RWPE1 (cell line): ENCODE measurements around the gene GLRX2.

Experiments
- CTCF ChIA-PET: fragments of 350-600 bp; sonication (Branson Sonifier 250); formaldehyde crosslinking; extraction: SDS; loops from one replicate; lab custom pipeline; 2021; lab: Yijun Ruan, JAX
- POLR2A ChIA-PET: fragments of 400-600 bp; formaldehyde crosslinking; extraction: SDS; loops from one replicate; lab custom pipeline; 2020; ENCODE audit warnings: antibody characterized with exemption; ENCODE audit not compliant: low non-redundant PET; lab: Yijun Ruan, JAX
- DNase-seq: peaks from one replicate; pipeline ENCODE4 v3.0.0; 2012; ENCODE audit warnings: low spot score
- H3K27ac ChIP-seq: fragments of 450-650 bp; 2 replicates; pipeline ENCODE4 v1.5.1; 2017
- CTCF ChIP-seq: fragments of 450-650 bp; conservative IDR thresholded peaks from 2 replicates; pipeline ENCODE4 v1.5.1; 2017; ENCODE audit warnings: low read depth, mild to moderate bottlenecking

GLRX2 gene

GRCh38 chr1:193077991-193078390, 27.2 kb downstream of the GLRX2 start:
- TF ChIP-seq CTCF = no peak
- no peak overlapping the region for H3K27ac ChIP-seq
- no peak for DNase-seq
- POLR2A ChIA-PET = no interaction called here
- CTCF ChIA-PET = no interaction called here

DNA sequence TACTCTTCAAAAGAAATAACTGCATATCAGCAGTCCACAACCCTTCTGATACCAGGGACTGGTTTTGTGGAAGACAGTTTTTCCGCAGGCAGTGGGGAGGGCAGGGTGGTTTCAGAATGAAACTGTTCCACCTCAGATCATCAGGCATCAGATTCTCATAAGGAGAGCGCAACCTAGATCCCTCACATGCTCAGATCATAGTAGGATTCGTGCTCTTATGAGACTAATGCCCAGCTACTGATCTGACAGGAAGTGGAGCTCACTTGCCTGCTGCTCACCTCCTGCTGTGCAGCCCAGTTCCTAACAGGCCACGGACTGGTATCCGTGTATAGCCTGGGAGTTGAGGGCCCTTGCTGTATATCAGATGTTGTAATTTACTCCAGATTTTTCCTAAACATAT, 34.3 kb downstream of the GLRX2 start:
- ChIA-PET POLR2A (no interaction called here), CTCF (interaction anchor here (0.6 kb wide), 1 partner anchor 10 kb away, joined by 6 read pairs; no protein-coding TSS in a partner anchor)
- no peak for TF ChIP-seq CTCF
- no peak overlapping the region for H3K27ac ChIP-seq
- no peak for DNase-seq

DNA sequence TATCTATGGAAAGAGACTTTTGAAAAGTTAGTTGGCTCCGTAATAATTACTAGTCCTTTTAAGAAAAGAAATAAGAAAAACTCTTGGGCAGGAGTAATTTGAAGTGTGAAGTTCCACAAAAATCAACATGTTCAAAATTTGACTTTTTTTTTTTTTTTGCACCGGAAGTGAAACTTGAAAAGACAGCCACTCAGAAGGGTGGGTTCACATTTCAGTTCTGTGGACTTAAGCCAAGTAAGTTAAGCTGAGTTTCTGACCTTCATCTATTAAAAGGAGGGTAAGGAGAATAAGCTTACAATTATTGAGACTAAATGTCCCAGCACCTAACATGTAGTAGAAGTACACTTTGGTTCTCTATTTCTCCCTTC, 34.8 kb downstream of the GLRX2 start:
- ChIA-PET POLR2A (no interaction called here), CTCF (interaction anchor here (0.6 to 0.8 kb wide), 4 partner anchors 10 to 261 kb away, joined by 3 to 6 read pairs (median 4); partner anchors contain the start of genes RO60 and UCHL5)
- H3K27ac ChIP-seq = no peak overlapping the region
- TF ChIP-seq CTCF = no peak
- DNase-seq = no peak

GRCh38 chr1:193069748-193070385, 35.3 kb downstream of the GLRX2 start:
- CTCF ChIA-PET = interaction anchor here (0.6 to 0.8 kb wide), 6 partner anchors 9 to 365 kb away, joined by 3 to 4 read pairs (median 3); partner anchors contain the start of genes RO60 and UCHL5
- peak; percentile 31 for DNase-seq
- POLR2A ChIA-PET = no interaction called here
- H3K27ac ChIP-seq = no peak overlapping the region
- TF ChIP-seq CTCF = no peak

DNA sequence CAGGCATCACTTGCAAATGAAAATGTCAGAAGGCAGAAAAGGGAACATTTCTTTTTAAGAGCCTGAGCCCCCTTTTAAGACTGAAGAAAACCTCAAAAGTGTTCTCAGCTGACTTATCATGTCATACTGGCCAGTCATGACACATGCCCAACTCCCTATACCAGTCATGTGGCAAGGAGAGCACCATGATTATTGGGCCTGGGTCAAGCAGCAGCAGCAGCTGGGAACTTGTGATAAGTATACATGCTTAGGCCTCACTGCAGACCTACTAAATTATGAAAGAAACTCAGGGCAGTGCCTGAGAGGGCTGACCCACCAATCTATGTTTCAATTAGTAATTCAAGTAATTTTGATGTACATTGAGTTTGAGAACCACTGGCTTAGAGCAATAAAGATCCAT, 37.2 kb downstream of the GLRX2 start:
- ChIA-PET CTCF (interaction anchor here (0.8 kb wide), 1 partner anchor 10 kb away, joined by 3 read pairs; no protein-coding TSS in a partner anchor), POLR2A (no interaction called here)
- H3K27ac ChIP-seq = no peak overlapping the region
- no peak for TF ChIP-seq CTCF
- DNase-seq = no peak

- ChIA-PET POLR2A (no interaction called here), CTCF (no interaction called here)
- DNase-seq = no peak
- TF ChIP-seq CTCF = no peak
- H3K27ac ChIP-seq = no peak overlapping the region
These were observed 38.6 kb downstream of the GLRX2 start for GRCh38 chr1:193066606-193067005.
